NCI-H2227 treated with DMSO at 0.1 percent for 48 hours (cell line): Measurements from ENCODE around the gene FAM185A.
A peak's percentile ranks its signal among the peaks of the same experiment; 100 is the strongest.
"Not testable (repeated sequence)": the region's sequence is repeated elsewhere in the genome, so short reads cannot be mapped to it uniquely, and the experiment has no call there.

Experiments used
- DNase-seq: peaks from one replicate; lab custom pipeline; 2025; lab: John Stamatoyannopoulos, UW

The FAM185A gene

DNA sequence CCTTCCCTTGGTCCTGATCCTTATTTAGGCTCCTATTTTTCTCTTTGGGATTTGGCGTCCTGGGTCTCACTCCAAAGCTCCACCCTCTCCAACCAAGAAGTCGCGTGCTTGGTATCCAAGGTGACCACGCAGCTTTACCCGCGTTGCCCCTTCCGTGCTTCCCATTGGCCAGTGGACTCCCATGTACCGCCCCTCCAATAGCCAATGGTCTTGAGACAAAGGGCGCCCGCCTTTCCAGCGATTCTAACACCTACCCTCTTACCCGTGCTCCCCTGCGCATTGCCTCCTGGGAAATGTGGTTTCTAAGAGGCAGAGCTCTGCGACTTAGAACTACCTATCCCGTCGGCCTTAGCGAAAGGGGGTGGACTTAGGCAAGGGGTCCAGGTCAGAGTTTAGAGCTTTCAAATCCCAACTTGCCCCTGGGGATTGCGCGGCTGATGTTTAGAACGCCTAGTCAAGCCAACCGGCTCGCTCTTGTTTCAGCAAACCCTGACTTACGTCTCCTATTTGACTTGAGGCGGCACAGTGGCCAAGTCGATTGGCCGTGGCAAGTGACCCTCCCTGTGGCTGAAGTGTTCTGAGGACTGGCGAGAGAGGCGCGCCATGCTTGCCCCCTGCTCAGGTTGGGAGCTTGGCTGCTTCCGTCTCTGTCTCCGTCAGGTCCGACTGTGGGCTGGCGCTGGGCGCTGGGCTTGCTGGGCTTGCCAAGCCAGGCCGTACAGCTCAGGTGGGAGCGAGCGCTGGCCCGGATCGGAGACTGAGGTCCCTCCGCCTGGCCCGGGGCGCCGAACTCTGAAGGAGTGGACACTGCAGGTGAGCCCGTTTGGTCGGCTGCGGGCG lies at the start of gene FAM185A:
Gene FAM185A, plus strand, starts transcription at position 395 of the 840 bp plus-strand sequence. Its CDS starts 209 bp downstream, at position 604.
- peak; percentile 100 for DNase-seq

DNA sequence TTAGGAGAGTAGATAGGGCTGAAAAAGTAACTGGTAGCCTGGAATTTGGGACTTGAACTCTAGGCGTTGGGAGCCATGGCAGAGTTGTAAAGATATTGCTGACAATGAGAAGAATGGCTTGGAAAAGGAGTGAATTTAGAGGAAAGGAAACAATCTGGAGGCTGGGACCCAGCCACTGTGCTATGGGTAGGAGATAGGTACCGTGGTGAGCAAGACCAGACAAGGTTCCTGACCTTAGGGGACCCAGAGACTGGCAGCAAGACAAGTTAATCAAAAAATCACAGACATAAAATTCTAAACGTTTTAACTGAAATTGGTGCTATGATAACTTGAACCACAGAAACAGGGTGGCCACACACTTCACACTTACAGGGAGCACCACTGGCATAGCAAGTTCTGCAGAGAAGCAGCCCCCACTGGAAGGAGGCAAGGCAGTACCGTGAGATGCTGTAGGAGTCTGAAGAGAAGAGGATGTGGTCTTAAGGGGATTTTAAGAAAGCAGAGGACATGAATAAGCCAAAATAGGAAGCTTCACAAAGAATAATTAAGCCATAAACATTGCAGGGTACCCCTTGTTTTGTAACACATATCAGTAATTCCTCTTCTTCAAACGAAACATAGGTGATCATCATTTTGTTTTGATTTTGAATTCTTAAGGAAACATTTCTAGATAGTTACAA lies 35.6 kb upstream of the FAM185A start:
- not testable (repeated sequence) for DNase-seq

GRCh38 chr7:102713691-102714080 lies 35.1 kb upstream of the FAM185A start:
- DNase-seq: not testable (repeated sequence)

DNA sequence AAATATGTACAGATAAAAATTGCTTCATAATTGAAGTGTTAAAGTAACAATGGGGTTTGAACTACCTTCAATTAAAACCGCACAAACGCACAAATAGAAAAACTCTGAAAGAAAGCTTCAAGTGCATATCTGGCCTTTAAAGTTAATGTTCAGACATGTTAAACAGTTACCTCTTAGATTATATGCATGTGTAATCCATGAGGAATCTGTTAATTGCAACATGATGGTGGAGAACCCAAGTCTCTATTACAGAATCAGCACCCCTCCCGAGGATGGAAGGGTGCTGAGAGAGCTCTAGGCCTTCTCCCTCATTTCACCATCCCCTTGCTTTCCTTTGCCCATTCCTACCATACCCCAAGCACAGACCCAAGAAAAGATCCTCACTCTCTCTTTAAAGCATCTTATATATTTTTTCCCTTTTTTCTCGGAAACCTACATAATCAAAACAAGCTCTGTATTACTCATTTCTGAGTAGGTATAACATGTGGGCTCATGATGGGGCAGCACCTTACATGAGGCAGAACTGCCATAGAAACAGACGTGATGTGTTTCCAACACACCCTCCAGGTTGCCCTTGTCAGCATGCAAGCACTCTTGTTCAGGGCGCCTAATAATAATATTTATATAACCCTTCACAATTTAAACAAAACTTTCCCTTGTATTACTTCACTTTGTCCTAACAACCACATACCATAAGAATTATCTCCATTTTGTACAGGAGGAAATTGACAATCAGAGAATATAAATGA lies 33.9 kb upstream of the FAM185A start:
- DNase-seq: not testable (repeated sequence)

- not testable (repeated sequence) for DNase-seq
Measured at GRCh38 chr7:102715718-102716117, 33.1 kb upstream of the FAM185A start.

DNA sequence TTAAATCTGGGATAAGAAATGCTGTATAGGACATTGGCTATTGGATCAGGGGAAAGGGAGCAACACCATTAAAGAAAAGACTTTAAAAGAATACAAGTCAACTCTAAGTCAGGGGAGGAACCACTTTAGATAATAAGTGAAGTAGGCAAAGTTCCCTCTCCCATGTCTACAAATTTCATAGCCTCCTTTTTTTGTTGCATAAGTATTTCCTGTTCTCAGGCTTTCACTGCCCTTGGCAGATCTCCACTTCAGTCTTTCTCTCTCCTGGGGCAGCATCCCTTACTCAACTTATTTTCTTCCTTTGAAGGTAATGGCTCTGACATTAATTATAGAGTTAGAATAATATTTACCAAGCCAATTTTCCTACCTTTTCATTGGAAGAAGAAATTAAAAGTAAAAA lies 30.3 kb upstream of the FAM185A start:
- not testable (repeated sequence) for DNase-seq

GRCh38 chr7:102726170-102726569 lies 22.6 kb upstream of the FAM185A start:
- not testable (repeated sequence) for DNase-seq

- DNase-seq: not testable (repeated sequence)
Measured at GRCh38 chr7:102729670-102730069, 19.1 kb upstream of the FAM185A start.

- not testable (repeated sequence) for DNase-seq
Measured at GRCh38 chr7:102730431-102730830, 18.4 kb upstream of the FAM185A start.

GRCh38 chr7:102742002-102742771 lies 6.6 kb upstream of the FAM185A start:
- DNase-seq: not testable (repeated sequence)

DNA sequence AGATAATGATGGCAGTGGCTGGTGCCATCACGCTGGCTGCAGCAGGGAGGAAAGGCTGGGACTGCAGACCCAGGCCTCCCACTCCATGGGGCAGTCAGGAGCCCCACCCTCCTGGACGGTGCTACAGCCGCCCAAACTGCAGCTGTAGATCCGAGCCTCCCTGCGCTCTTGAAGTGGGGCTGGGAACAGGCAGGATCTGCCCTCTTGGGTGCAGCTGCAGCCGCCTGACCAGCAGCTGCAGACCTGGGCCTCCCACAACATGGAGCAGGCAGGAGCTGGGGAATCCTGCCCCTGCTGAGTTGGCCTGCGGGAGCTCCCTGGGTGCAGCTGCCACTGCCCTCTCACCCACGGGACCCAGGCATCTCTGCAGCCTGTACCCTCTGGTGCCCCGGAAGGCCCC lies 4.9 kb upstream of the FAM185A start:
- not testable (repeated sequence) for DNase-seq

- not testable (repeated sequence) for DNase-seq
Measured at GRCh38 chr7:102745494-102746288, 3.1 kb upstream of the FAM185A start.

- DNase-seq: not testable (repeated sequence)
Measured at GRCh38 chr7:102749445-102749786, 617 bp downstream of the FAM185A start.

DNA sequence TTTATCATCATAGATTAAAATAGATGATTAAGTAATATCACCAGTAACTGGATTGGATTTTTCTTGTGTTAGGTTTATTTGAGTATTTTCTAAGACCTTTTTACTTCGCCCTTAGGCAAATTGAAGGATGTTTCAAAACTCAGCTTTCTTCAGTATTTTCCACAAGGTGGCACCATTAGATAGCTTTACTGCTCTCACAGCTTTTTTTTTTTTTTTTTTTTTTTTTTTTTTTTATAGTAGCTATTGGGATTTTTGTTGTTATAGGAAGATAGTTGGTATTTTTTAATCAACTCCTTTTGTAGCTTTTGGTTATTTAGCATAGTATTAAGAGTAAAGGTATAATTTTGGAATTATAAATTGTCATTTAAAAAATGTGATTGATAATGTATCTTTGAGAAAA lies 9.4 kb downstream of the FAM185A start:
- DNase-seq: not testable (repeated sequence)

DNA sequence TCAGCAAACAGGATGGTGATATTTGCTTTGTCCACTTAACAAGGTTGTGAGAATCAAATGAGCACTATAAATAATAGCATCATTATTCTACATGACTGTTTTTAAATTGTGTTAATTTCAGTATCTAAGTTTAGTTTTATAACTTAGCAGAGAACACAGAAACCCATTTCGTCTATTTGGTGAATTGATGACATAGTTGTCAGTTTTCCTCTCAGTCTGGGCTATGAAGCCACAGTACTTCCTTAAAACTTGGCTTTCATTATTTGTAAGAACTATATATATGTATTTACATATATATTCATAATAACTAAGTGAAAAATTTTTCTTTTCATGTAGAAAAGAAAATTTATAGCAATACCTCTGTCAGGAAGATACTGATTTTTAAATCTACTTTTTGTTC lies 11.1 kb downstream of the FAM185A start:
- DNase-seq: not testable (repeated sequence)

GRCh38 chr7:102761234-102761633 lies 12.4 kb downstream of the FAM185A start:
- DNase-seq: not testable (repeated sequence)

- not testable (repeated sequence) for DNase-seq
Measured at GRCh38 chr7:102763295-102763905, 14.6 kb downstream of the FAM185A start.

DNA sequence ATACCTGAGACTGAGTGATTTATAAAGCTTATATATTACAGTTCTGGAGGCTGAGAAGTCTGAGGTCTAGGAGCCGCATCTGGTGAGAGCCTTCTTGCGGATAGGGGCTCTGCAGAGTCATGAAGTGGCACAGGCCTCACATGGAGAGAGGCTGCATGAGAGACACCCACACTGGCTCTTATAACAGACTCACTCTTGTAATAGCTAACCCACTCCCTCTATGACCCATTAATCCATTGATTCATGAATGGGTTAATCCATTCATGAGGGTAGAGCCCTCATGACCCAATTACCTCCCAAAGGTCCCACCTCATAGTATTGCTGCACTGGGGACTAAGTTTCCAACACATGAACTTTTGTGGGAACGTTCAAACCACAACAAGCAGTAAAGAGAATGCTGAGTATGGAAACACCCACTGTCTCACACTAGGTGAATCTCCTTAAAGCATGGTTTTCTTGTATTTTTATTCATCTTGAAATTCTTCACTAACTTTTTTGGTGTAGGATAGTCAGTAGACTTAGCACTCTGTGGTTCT lies 20.9 kb downstream of the FAM185A start:
- DNase-seq: not testable (repeated sequence)

DNA sequence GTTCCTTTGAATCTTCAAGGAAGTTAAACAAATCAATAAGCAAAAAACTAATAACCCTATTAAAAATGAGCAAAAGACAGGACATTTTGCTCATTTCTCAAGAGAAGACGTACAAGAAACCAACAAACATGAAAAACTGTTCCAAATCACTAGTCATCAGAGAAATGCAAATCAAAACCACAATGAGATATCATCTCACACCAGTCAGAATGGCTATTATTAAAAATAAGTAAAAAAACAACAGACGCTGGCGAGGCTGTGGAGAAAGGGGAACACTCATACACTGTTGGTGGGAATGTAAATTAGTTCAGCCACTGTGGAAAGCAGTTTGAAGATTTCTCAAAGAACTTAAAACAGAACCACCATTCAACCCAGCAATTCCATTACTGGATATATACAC lies 21.7 kb downstream of the FAM185A start:
- not testable (repeated sequence) for DNase-seq

DNA sequence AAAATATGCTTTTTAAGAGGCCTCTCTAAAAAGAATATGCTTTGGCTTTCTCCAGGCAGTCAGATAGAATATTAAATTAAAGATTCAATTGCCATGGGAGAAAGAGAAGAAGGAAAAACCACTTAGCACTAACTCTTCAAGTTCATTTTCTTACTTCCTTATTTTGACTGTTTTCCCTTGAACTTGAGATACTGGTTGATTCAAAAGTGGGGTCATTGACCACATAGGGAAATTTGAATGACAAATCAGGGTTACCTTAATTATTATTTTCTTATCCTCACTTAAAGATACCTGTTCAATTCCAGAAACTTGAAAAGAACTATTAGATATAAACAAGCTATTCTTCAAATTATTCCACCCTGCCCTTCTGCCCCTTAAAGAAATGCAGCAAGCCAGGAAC lies 27.4 kb downstream of the FAM185A start:
- not testable (repeated sequence) for DNase-seq
